Muscle of leg (tissue), 11 donors: ENCODE data around the gene FADS1. TPM values are rescaled to one million over a fixed set of nuclear protein-coding genes. Genes with fewer than 3 reads are reported as not detected.

Experiments
- DNase-seq: peaks from one replicate; pipeline ENCODE4 v3.0.0; 2013
- H3K27ac ChIP-seq: one replicate; pipeline ENCODE4 v1.5.1; 2013; ENCODE audit warnings: mild to moderate bottlenecking, low read length, control low read depth
- H3K27me3 ChIP-seq: one replicate; pipeline ENCODE4 v1.6.1; 2013; ENCODE audit warnings: low read length; ENCODE audit not compliant: control insufficient read depth, insufficient read depth
- H3K36me3 ChIP-seq: one replicate; pipeline ENCODE4 v1.6.1; 2013; ENCODE audit warnings: low read length; ENCODE audit not compliant: control insufficient read depth, insufficient read depth
- H3K4me1 ChIP-seq: one replicate; pipeline ENCODE4 v1.6.1; 2013; ENCODE audit warnings: low read length; ENCODE audit not compliant: control insufficient read depth, insufficient read depth
- H3K4me3 ChIP-seq: one replicate; pipeline ENCODE4 v1.5.1; 2013; ENCODE audit warnings: low read length, control low read depth
- H3K9me3 ChIP-seq: replicated peaks from 2 replicates; pipeline ENCODE4 v1.6.1; 2013; ENCODE audit warnings: low read depth, low read length; ENCODE audit not compliant: control insufficient read depth
- WGBS: methylation state at CpG from one replicate; pipeline ENCODE4 v1.1.5; 2013; ENCODE audit warnings: missing lambda C conversion rate; ENCODE audit not compliant: insufficient coverage; 5-methylcytosine and 5-hydroxymethylcytosine counted together
- polyA plus RNA-seq, 8 donors: library from polyadenylated mRNA; unstranded; fragments of 120-200 nt; gene quantifications; one replicate each; pipeline versions ENCODE4 v1.2.1 to v1.2.3, GENCODE V29; 2013; ENCODE audit warnings: inconsistent platforms in 1 of 8, low replicate concordance in 1 of 8; ENCODE audit not compliant: insufficient read length in 8 of 8, insufficient read depth in 1 of 8
- total RNA-seq: library from RNA; stranded (reverse); fragments of 120-200 nt; gene quantifications from one replicate; pipeline ENCODE4 v1.2.4, GENCODE V29; 2013

FADS1 gene
- total and polyA plus RNA-seq, 9 donors = 17.5 to 33.4 (median 20.3) TPM

GRCh38 chr11:61751384-61751783 lies 65.4 kb downstream of the FADS1 start:
- 82% methylated on average over 14 of the region's 14 CpGs for WGBS
- Histone ChIP-seq H3K36me3 (no peaks in the 10 kb centered on the region), H3K27me3 (peaks cover 30% of the 10 kb centered on the region), H3K4me1 (peaks cover 39% of the 10 kb centered on the region), H3K4me3 (no peak overlapping the region), H3K9me3 (no peaks in the 10 kb centered on the region), H3K27ac (no peak overlapping the region)
- DNase-seq = no peak

- DNase-seq = no peak
- Histone ChIP-seq H3K36me3 (no peaks in the 10 kb centered on the region), H3K4me3 (no peak overlapping the region), H3K4me1 (peaks cover 45% of the 10 kb centered on the region), H3K9me3 (no peaks in the 10 kb centered on the region), H3K27ac (no peak overlapping the region), H3K27me3 (peaks cover 30% of the 10 kb centered on the region)
- WGBS = 93% methylated on average over 4 of the region's 5 CpGs
These were observed 66.1 kb downstream of the FADS1 start for GRCh38 chr11:61750631-61751273.

Other genes with a start within 250 kb of the FADS1 start
- gene SYT7, start 235.9 kb downstream of the FADS1 start, total RNA-seq = 0.93 TPM
- gene SYT7, start 235.9 kb downstream of the FADS1 start, polyA plus RNA-seq = 1 to 10 TPM; 2.1 to 2.8 (median 2.4) TPM
- 2.0 TPM for gene DAGLA, start 136.6 kb downstream of the FADS1 start, total RNA-seq
- gene DAGLA, start 136.6 kb downstream of the FADS1 start, polyA plus RNA-seq = 1 to 10 TPM; 4.3 to 6.4 (median 5.0) TPM
- 0.49 TPM for gene MYRF, start 64.4 kb downstream of the FADS1 start, total RNA-seq
- 1 to 10 TPM; 1.2 to 3.3 (median 1.5) TPM for gene MYRF, start 64.4 kb downstream of the FADS1 start, polyA plus RNA-seq
- 152 TPM for gene TMEM258, start 24.4 kb downstream of the FADS1 start, total RNA-seq
- 100 to 1,000 TPM; 124 to 196 (median 137) TPM for gene TMEM258, start 24.4 kb downstream of the FADS1 start, polyA plus RNA-seq
- gene FEN1, start 24.1 kb downstream of the FADS1 start, total RNA-seq = 14.7 TPM
- 10 to 100 TPM; 14.8 to 21.3 (median 19.6) TPM for gene FEN1, start 24.1 kb downstream of the FADS1 start, polyA plus RNA-seq
- 46.1 TPM for gene FADS2, start 11.3 kb upstream of the FADS1 start, total RNA-seq
- gene FADS2, start 11.3 kb upstream of the FADS1 start, polyA plus RNA-seq = 100 to 1,000 TPM in 4 of 8 donors, 10 to 100 TPM in 4; 70.3 to 130 (median 96.1) TPM
- 32.0 TPM for gene FADS3, start 74.5 kb upstream of the FADS1 start, total RNA-seq
- 10 to 100 TPM; 30.5 to 43.7 (median 39.6) TPM for gene FADS3, start 74.5 kb upstream of the FADS1 start, polyA plus RNA-seq
- 17.3 TPM for gene RAB3IL1, start 100.6 kb upstream of the FADS1 start, total RNA-seq
- 10 to 100 TPM; 26.6 to 38.6 (median 35.5) TPM for gene RAB3IL1, start 100.6 kb upstream of the FADS1 start, polyA plus RNA-seq
- 1.6 TPM for gene BEST1, start 133.3 kb upstream of the FADS1 start, total RNA-seq
- 1 to 10 TPM; 3.2 to 4.2 (median 3.9) TPM for gene BEST1, start 133.3 kb upstream of the FADS1 start, polyA plus RNA-seq
- 445 TPM for gene FTH1, start 150.6 kb upstream of the FADS1 start, total RNA-seq
- 1,000 to 10,000 TPM; 1,255 to 1,613 (median 1,403) TPM for gene FTH1, start 150.6 kb upstream of the FADS1 start, polyA plus RNA-seq